K562 (cell line): ENCODE data around the gene TNIK. TPM values are rescaled to one million over a fixed set of nuclear protein-coding genes. Genes with fewer than 3 reads are reported as not detected.

Experiments
- ATAC-seq: fragments of 200-7000 bp; cut with Tn5 transposase; 3 replicates; pipeline ENCODE4 v1.9.1; 2020; ENCODE audit warnings: moderate library complexity
- BruUV-seq: library from RNA; stranded (reverse); fragments of 400-500 nt; replicated peaks from 2 replicates; lab custom pipeline; 2021; lab: Mats Ljungman, UMichigan
- CTCF ChIA-PET: fragments of 300-600 bp; formaldehyde crosslinking; extraction: SDS; loops from one replicate; lab custom pipeline; 2021; ENCODE audit warnings: low intra/inter-chr PET ratio; lab: Yijun Ruan, JAX
- POLR2A ChIA-PET: fragments of 300-600, 350-650 bp; sonication (Branson Sonifier 250); formaldehyde crosslinking; extraction: SDS; loops from one replicate; lab custom pipeline; 2021; ENCODE audit warnings: antibody characterized with exemption, inconsistent platforms; lab: Yijun Ruan, JAX
- DNase-seq, 4 experiments: peaks; one replicate each; pipeline versions ENCODE4 v3.0.0 to v3.0.0-alpha.2; 2011 to 2018; ENCODE audit warnings: low spot score in 3 of 4, mixed read lengths in 3 of 4; ENCODE audit errors: extremely low read depth in 1 of 4
- FAIRE-seq: peaks from 2 replicates; lab custom pipeline; 2011; peaks lifted over from hg19 to GRCh38; lab: Jason Lieb, UNC
- H2AFZ ChIP-seq: 2 replicates; pipeline ENCODE4 v1.6.0; 2011; ENCODE audit warnings: low read depth, low read length, control low read depth, inconsistent platforms
- H3K27ac ChIP-seq: fragments of 200-600 bp; 3 replicates; pipeline ENCODE4 v1.8.0; 2011; ENCODE audit warnings: low read depth, mild to moderate bottlenecking, control low read depth, inconsistent platforms, low read length, moderate library complexity, mixed read lengths; ENCODE audit errors: extremely low read depth
- H3K27me3 ChIP-seq, 2 experiments: fragments of 300-600 bp in 1 of 2; 2 replicates in 1 of 2; 3 replicates in 1 of 2; pipeline versions ENCODE4 v1.6.0 to v1.8.0; 2011; ENCODE audit warnings: inconsistent platforms in 2 of 2, low read length in 2 of 2, mild to moderate bottlenecking in 1 of 2, mixed read lengths in 1 of 2, moderate library complexity in 1 of 2; ENCODE audit not compliant: control insufficient read depth in 2 of 2, insufficient read depth in 2 of 2
- H3K36me3 ChIP-seq: fragments of 300-600 bp; 3 replicates; pipeline ENCODE4 v1.8.0; 2011; ENCODE audit warnings: mild to moderate bottlenecking, low read length, inconsistent platforms; ENCODE audit not compliant: control insufficient read depth, insufficient read depth
- H3K4me1 ChIP-seq, 2 experiments: fragments of 200-600 bp in 1 of 2; replicated peaks in 1 of 2; 2 replicates in 1 of 2; 3 replicates in 1 of 2; pipeline versions ENCODE4 v1.5.1 to v1.8.0; 2011; ENCODE audit warnings: inconsistent platforms in 2 of 2, low read length in 2 of 2, mild to moderate bottlenecking in 1 of 2, mixed read lengths in 1 of 2, moderate library complexity in 1 of 2; ENCODE audit not compliant: control insufficient read depth in 2 of 2, insufficient read depth in 2 of 2
- H3K4me2 ChIP-seq: 2 replicates; pipeline ENCODE4 v1.6.1; 2011; ENCODE audit warnings: low read length, control low read depth, inconsistent platforms, mixed read lengths; ENCODE audit not compliant: insufficient read depth
- H3K4me3 ChIP-seq: fragments of 200-600 bp; sonication (generic), shearing (Covaris generic); 2 replicates; pipeline ENCODE4 v1.5.1; 2016; ENCODE audit warnings: control low read depth, inconsistent platforms
- H3K79me2 ChIP-seq: fragments of 200-600 bp; 3 replicates; pipeline ENCODE4 v1.8.0; 2011; ENCODE audit warnings: low read length, inconsistent platforms; ENCODE audit not compliant: control insufficient read depth, insufficient read depth
- H3K9ac ChIP-seq, 2 experiments: 2 replicates each; pipeline versions ENCODE4 v1.6.0 to v1.6.1; 2011; ENCODE audit warnings: low read depth in 2 of 2, low read length in 2 of 2, control low read depth in 1 of 2, inconsistent platforms in 1 of 2, mild to moderate bottlenecking in 1 of 2, mixed read lengths in 1 of 2; ENCODE audit not compliant: insufficient read depth in 1 of 2
- H3K9me1 ChIP-seq: one replicate; pipeline ENCODE4 v1.6.0; 2011; ENCODE audit warnings: inconsistent platforms, mild to moderate bottlenecking, low read length, moderate library complexity; ENCODE audit not compliant: control insufficient read depth, insufficient read depth
- H3K9me3 ChIP-seq: replicated peaks from 2 replicates; pipeline ENCODE4 v1.5.1; 2011; ENCODE audit warnings: low read depth, low read length, inconsistent platforms; ENCODE audit not compliant: control insufficient read depth, insufficient read depth
- H4K20me1 ChIP-seq: replicated peaks from 2 replicates; pipeline ENCODE4 v1.6.1; 2011; ENCODE audit warnings: low read length, inconsistent platforms, mixed read lengths; ENCODE audit not compliant: control insufficient read depth, insufficient read depth
- MCM7 ChIP-seq, 2 experiments: fragments of 450-650 bp; IDR thresholded peaks; 2 replicates each; pipeline ENCODE4 v1.6.1; 2016 to 2018
- NELFE ChIP-seq: IDR thresholded peaks from 2 replicates; pipeline ENCODE4 v1.6.1; 2011; ENCODE audit warnings: mild to moderate bottlenecking; ENCODE audit not compliant: insufficient read depth, insufficient read length
- NONO ChIP-seq, 2 experiments: fragments of 200-400 bp in 1 of 2; fragments of 450-650 bp in 1 of 2; formaldehyde crosslinking in 1 of 2; IDR thresholded peaks; 2 replicates each; pipeline ENCODE4 v1.6.1; 2017; ENCODE audit warnings: low read depth in 2 of 2, mild to moderate bottlenecking in 2 of 2, moderate library complexity in 2 of 2, low read length in 1 of 2
- RAD21 ChIP-seq, 2 experiments: fragments of 250-450 bp in 1 of 2; fragments of 450-650 bp in 1 of 2; sonication (Bioruptor Pico) in 1 of 2; formaldehyde crosslinking in 1 of 2; IDR thresholded peaks in 1 of 2; conservative IDR thresholded peaks in 1 of 2; 2 replicates each; pipeline versions ENCODE4 v1.4.0 to v1.8.0; 2020 to 2022; ENCODE audit warnings: mild to moderate bottlenecking in 2 of 2, moderate library complexity in 1 of 2
- RBM39 ChIP-seq: fragments of 200-400 bp; formaldehyde crosslinking; optimal IDR thresholded peaks from 2 replicates; pipeline ENCODE3; 2018; ENCODE audit warnings: low read depth, low read length
- SRSF3 ChIP-seq: fragments of 200-400 bp; formaldehyde crosslinking; IDR thresholded peaks from 2 replicates; pipeline ENCODE4 v1.6.1; 2016; ENCODE audit warnings: mild to moderate bottlenecking, low read length, moderate library complexity; ENCODE audit not compliant: insufficient read depth
- ZNF586 ChIP-seq: fragments of 450-650 bp; formaldehyde crosslinking; conservative IDR thresholded peaks from 2 replicates; pipeline ENCODE4 v1.4.0; 2020; ENCODE audit warnings: mild to moderate bottlenecking, moderate library complexity
- WGBS: fragments of 100-300 bp; shearing (Covaris generic); methylation state at CpG from one replicate; pipeline ENCODE4 v1.1.6; 2016; ENCODE audit warnings: low coverage, mixed read lengths; ENCODE audit not compliant: insufficient coverage; ENCODE audit errors: missing lambda C conversion rate; 5-methylcytosine and 5-hydroxymethylcytosine counted together
- in situ Hi-C: fragments of 300-500 bp; cut with MboI; formaldehyde crosslinking; loops from 4 replicates; pipeline ENCODE4 v1.15.0; 2018; ENCODE audit warnings: inconsistent platforms, mixed read lengths
- intact Hi-C: fragments of 100-400 bp; cut with micrococcal nuclease; formaldehyde crosslinking; loops from 2 replicates; pipeline ENCODE4 v1.14.2; 2022
- polyA plus RNA-seq, 8 experiments: library from polyadenylated mRNA; depleted of rRNA in 4 of 8; stranded (reverse) in 5 of 8; unstranded in 3 of 8; fragments of >200 nt; fragmentation: Nextera tagmentation in 2 of 8; fragmentation: Illumina TruSeq in 1 of 8; extraction: Ambion mirVana in 2 of 8; extraction: Trizol in 1 of 8; gene quantifications; 2 replicates each; pipeline versions ENCODE4 v1.2.1 to v1.2.3, GENCODE V29; 2011 to 2014; ENCODE audit warnings: inconsistent platforms in 1 of 8, missing spikeins in 1 of 8
- total RNA-seq, 7 experiments: library from RNA; depleted of rRNA in 6 of 7; stranded (reverse); fragments of >200 nt in 6 of 7; fragmentation: Illumina TruSeq in 2 of 7; extraction: Trizol in 2 of 7; gene quantifications; 2 replicates each; pipeline versions ENCODE4 v1.2.1 to v1.2.3, GENCODE V29; 2011 to 2021; ENCODE audit warnings: low replicate concordance in 1 of 7
- TF ChIP-seq, protein P1 (sequence below): IDR thresholded peaks from 2 replicates; pipeline ENCODE4 v1.6.1; 2012; ENCODE audit warnings: low read depth, low read length, improper control_type of control experiment, borderline replicate concordance
- TF ChIP-seq, protein P2 (sequence below): IDR thresholded peaks from 3 replicates; pipeline ENCODE4 v1.6.1; 2011; ENCODE audit warnings: borderline replicate concordance, mild to moderate bottlenecking; ENCODE audit not compliant: insufficient read length, insufficient read depth

The TNIK gene
- total and polyA plus RNA-seq, 9 of the 15 experiments (the other 6 are each of a cell fraction or from before 2014, with no cell fraction given): 6.6 to 39.0 (median 24.7) TPM

DNA sequence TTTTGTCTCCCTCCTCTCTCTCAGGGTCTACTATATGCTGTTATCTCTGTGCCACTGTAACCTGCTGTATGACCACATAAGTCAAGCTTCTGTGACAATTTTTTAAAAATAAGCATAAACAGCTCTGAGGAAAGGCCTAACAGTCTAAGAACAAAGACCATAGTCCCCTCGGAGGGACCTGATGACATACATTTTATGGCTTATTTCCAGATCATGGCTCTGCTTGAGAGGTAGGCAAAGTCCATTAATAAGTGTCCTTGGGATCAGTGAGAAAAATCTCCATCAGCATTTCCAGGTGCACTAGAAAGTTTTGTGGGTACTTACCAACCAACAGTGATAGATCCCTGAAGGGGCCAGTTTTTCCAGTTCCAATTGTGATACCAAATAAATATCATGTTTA, 123.8 kb downstream of the TNIK start (continued):
- TF ChIP-seq, protein P1, sequence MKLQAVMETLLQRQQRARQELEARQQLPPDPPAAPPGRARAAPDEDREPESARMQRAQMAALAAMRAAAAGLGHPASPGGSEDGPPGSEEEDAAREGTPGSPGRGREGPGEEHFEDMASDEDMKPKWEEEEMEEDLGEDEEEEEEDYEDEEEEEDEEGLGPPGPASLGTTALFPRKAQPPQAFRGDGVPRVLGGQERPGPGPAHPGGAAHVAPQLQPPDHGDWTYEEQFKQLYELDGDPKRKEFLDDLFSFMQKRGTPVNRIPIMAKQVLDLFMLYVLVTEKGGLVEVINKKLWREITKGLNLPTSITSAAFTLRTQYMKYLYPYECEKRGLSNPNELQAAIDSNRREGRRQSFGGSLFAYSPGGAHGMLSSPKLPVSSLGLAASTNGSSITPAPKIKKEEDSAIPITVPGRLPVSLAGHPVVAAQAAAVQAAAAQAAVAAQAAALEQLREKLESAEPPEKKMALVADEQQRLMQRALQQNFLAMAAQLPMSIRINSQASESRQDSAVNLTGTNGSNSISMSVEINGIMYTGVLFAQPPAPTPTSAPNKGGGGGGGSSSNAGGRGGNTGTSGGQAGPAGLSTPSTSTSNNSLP: no peak
- no peak for TF ChIP-seq ZNF586
- TF ChIP-seq RBM39: no peak

DNA sequence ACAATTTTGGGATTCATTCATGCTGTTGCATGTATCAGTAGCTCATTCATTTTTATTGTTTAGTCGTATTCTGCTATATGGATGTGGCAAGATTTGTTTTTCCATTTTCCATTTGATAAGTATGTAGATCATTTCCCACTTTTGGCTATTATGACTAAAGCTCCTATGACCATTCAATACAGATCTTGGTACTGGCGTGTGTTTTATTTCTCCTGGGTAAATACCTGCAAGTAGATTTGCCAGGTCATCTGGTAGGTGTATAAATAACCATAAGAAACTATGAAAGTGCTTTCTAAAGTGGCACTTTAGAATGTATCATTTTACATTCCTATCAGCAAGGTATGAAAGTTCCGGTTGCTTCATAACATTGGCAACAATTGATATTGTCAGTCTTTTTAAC, 124.6 kb downstream of the TNIK start:
- no peak overlapping the region for H3K9ac ChIP-seq
- H3K79me2 ChIP-seq: no peaks in the 10 kb centered on the region; the same call in 2 of the 3 replicates
- DNase-seq: no peak
- POLR2A ChIA-PET: interaction anchor here (1.0 kb wide), 1 partner anchor 15 kb away, joined by 3 read pairs; no protein-coding TSS in a partner anchor
- CTCF ChIA-PET: no interaction called here
- TF ChIP-seq RAD21 (CRISPR knock-in tag; conservative IDR thresholded peaks at IDR 0.05 in 1 of 2, IDR thresholded peaks at IDR 0.05 in 1 of 2) (no peak), NELFE (no peak), MCM7 (IDR thresholded peaks at IDR 0.05) (no peak), SRSF3 (no peak), NONO (IDR thresholded peaks at IDR 0.05; ENCODE audit: low read depth in 2 of 2, low read length in 1 of 2) (no peak)
- TF ChIP-seq, protein P2, sequence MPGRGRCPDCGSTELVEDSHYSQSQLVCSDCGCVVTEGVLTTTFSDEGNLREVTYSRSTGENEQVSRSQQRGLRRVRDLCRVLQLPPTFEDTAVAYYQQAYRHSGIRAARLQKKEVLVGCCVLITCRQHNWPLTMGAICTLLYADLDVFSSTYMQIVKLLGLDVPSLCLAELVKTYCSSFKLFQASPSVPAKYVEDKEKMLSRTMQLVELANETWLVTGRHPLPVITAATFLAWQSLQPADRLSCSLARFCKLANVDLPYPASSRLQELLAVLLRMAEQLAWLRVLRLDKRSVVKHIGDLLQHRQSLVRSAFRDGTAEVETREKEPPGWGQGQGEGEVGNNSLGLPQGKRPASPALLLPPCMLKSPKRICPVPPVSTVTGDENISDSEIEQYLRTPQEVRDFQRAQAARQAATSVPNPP: no peak
- no peak for FAIRE-seq
- intact Hi-C loops (no loop called here), in situ Hi-C loops (no loop called here)
- WGBS: 82% methylated on average over 3 of the region's 3 CpGs
- no peaks in the 10 kb centered on the region; the same call in 2 of the 3 replicates for H3K36me3 ChIP-seq
- H3K4me1 ChIP-seq: peaks cover 9 to 15% of the 10 kb centered on the region in 2 experiments; a peak in 3 of 5 replicates
- no peak overlapping the region for H3K27ac ChIP-seq
- no peaks in the 10 kb centered on the region for H3K9me3 ChIP-seq
- no peaks in the 10 kb centered on the region for H4K20me1 ChIP-seq
- no TSS peak for BruUV-seq
- no peaks in the 10 kb centered on the region for H3K9me1 ChIP-seq
- no peak overlapping the region for H2AFZ ChIP-seq
- no peak for ATAC-seq
- no peak overlapping the region for H3K4me2 ChIP-seq
- no peak overlapping the region for H3K4me3 ChIP-seq
- H3K27me3 ChIP-seq: no peaks in the 10 kb centered on the region
